Colonic mucosa (tissue), 4 donors: Measurements from ENCODE around the gene MAPT. TPM values are rescaled to one million over a fixed set of nuclear protein-coding genes. Genes with fewer than 3 reads are reported as not detected.

ENCODE experiments used
- DNase-seq: peaks from one replicate; pipeline ENCODE4 v3.0.0-alpha.2; 2020
- H3K27ac ChIP-seq: fragments of 200-600 bp; one replicate; pipeline ENCODE4 v1.8.0; 2021
- H3K27me3 ChIP-seq: fragments of 200-600 bp; one replicate; pipeline ENCODE4 v1.8.0; 2021
- H3K36me3 ChIP-seq: fragments of 200-600 bp; one replicate; pipeline ENCODE4 v1.8.0; 2021
- H3K4me1 ChIP-seq: fragments of 200-600 bp; one replicate; pipeline ENCODE4 v1.8.0; 2021; ENCODE audit warnings: mild to moderate bottlenecking
- H3K4me3 ChIP-seq: fragments of 200-600 bp; one replicate; pipeline ENCODE4 v1.8.0; 2021
- H3K9ac ChIP-seq, 2 donors: one replicate each; pipeline ENCODE4 v1.7.0; 2013; ENCODE audit warnings: control low read depth in 2 of 2, low read depth in 2 of 2, low read length in 2 of 2
- H3K9me3 ChIP-seq: fragments of 200-600 bp; one replicate; pipeline ENCODE4 v1.8.0; 2021
- intact Hi-C: fragments of 100-400 bp; cut with DNase I; formaldehyde crosslinking; loops from one replicate; pipeline ENCODE4 v1.14.1; 2022
- total RNA-seq, 2 donors: library from RNA; stranded (reverse); fragmentation: NEBNext Ultra II Directional in 1 of 2; extraction: Animal tissue kit (Norgen Biotek cat#: 25700) in 1 of 2; gene quantifications; one replicate each; pipeline ENCODE4 v1.2.1, GENCODE V29; 2021
- TF ChIP-seq, protein P1 (sequence below): fragments of 200-600 bp; IDR thresholded peaks from one replicate; pipeline ENCODE4 v1.8.0; 2022; ENCODE audit warnings: antibody characterized with exemption, mild to moderate bottlenecking
- donor health status: healthy.
- donor health status: DM: no; HTN: no; CAD: no.
- donor health status: DM: no; HTN: no; CAD: no.

MAPT gene
- total RNA-seq, 2 donors from 2014 or later = 0.37 to 2.9 TPM

DNA sequence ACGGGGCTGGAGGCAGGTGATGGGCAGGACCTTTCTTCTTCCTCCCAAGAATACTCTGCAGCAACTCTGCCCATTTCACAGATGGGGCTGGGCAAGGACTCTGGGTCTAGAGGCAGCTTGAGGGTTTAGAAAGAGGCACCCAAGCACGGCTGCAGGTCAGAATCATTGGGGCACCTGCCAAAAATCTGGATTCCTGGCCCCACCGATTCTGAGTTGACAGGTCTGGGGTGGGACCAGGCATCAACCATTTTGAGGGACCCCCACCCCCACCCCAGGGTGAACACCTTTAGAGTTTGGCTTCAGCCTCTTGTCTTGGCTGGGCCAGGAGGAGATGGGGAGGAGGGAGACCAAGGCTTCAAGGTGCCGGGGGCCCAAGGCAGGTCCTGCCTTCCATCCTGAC lies 44.3 kb upstream of the MAPT start:
- Histone ChIP-seq H3K27ac (no peak overlapping the region), H3K4me3 (no peak overlapping the region), H3K9ac (no peak overlapping the region), H3K36me3 (no peaks in the 10 kb centered on the region), H3K4me1 (no peaks in the 10 kb centered on the region), H3K9me3 (no peaks in the 10 kb centered on the region), H3K27me3 (no peaks in the 10 kb centered on the region)
- no peak for DNase-seq
- intact Hi-C loops = no loop called here
- TF ChIP-seq, protein P1, sequence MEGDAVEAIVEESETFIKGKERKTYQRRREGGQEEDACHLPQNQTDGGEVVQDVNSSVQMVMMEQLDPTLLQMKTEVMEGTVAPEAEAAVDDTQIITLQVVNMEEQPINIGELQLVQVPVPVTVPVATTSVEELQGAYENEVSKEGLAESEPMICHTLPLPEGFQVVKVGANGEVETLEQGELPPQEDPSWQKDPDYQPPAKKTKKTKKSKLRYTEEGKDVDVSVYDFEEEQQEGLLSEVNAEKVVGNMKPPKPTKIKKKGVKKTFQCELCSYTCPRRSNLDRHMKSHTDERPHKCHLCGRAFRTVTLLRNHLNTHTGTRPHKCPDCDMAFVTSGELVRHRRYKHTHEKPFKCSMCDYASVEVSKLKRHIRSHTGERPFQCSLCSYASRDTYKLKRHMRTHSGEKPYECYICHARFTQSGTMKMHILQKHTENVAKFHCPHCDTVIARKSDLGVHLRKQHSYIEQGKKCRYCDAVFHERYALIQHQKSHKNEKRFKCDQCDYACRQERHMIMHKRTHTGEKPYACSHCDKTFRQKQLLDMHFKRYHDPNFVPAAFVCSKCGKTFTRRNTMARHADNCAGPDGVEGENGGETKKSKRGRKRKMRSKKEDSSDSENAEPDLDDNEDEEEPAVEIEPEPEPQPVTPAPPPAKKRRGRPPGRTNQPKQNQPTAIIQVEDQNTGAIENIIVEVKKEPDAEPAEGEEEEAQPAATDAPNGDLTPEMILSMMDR = no peak

GRCh38 chr17:45850468-45850867 lies 43.9 kb upstream of the MAPT start:
- Histone ChIP-seq H3K9ac (no peak overlapping the region), H3K36me3 (no peaks in the 10 kb centered on the region), H3K9me3 (no peaks in the 10 kb centered on the region), H3K4me3 (no peak overlapping the region), H3K27me3 (no peaks in the 10 kb centered on the region), H3K27ac (no peak overlapping the region), H3K4me1 (no peaks in the 10 kb centered on the region)
- intact Hi-C loops = no loop called here
- no peak for DNase-seq
- TF ChIP-seq, protein P1 = no peak

DNA sequence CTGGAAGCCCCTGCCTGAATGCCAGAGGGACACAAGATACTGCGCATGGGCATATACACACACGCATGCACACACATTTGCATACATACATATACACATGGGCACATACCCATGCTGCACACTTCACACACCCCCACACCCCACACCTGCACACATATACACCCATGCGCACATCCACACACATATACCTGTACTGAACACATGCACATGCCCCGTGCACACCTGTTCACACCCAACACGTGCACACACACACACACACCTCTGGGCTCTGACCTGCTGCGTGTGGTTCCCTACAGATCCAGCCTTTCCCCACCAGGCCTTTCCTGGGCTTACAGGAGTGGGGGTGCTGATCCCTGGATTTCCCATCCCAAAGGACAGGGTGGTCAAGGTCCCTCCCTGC lies 43.3 kb upstream of the MAPT start:
- H3K4me3 ChIP-seq = no peak overlapping the region
- intact Hi-C loops = no loop called here
- H3K4me1 ChIP-seq = no peaks in the 10 kb centered on the region
- H3K27ac ChIP-seq = no peak overlapping the region
- TF ChIP-seq, protein P1 = no peak
- H3K9me3 ChIP-seq = no peaks in the 10 kb centered on the region
- no peaks in the 10 kb centered on the region for H3K36me3 ChIP-seq
- H3K27me3 ChIP-seq = no peaks in the 10 kb centered on the region
- DNase-seq = no peak
- H3K9ac ChIP-seq = no peak overlapping the region

- Histone ChIP-seq H3K27me3 (no peaks in the 10 kb centered on the region), H3K4me3 (no peak overlapping the region), H3K27ac (no peak overlapping the region), H3K9me3 (no peaks in the 10 kb centered on the region), H3K9ac (no peak overlapping the region), H3K36me3 (no peaks in the 10 kb centered on the region), H3K4me1 (no peaks in the 10 kb centered on the region)
- intact Hi-C loops = no loop called here
- no peak for DNase-seq
- TF ChIP-seq, protein P1 = no peak
Observed at GRCh38 chr17:45851464-45851863, 42.9 kb upstream of the MAPT start.

DNA sequence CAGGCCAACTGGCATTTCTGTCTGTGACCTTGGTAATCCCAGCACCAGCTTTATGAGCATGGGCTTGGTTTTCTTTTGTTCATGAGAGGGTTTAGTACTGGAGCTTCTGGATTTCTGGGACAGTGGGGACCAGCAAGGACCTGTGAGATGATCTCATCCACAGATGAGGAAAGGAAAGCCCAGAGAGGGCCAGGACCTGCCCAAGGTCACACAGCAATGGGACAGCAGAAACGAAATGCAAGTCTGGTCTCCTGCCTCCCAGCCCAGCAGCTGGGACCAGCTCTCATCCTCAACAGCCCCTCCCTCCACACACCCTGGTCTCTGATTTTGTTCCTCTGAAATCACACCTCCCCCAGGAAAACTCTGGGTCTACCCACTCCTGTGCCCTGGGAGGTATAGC lies 42.5 kb upstream of the MAPT start:
- Histone ChIP-seq H3K4me1 (no peaks in the 10 kb centered on the region), H3K36me3 (no peaks in the 10 kb centered on the region), H3K4me3 (no peak overlapping the region), H3K9ac (no peak overlapping the region), H3K9me3 (no peaks in the 10 kb centered on the region), H3K27ac (no peak overlapping the region), H3K27me3 (no peaks in the 10 kb centered on the region)
- intact Hi-C loops = no loop called here
- no peak for DNase-seq
- TF ChIP-seq, protein P1 = no peak
